Endothelial cell of hepatic sinusoid (primary cell): Measurements from ENCODE around the gene ASPHD2.

Experiments used
- in situ Hi-C: cut with HindIII; loops from 2 replicates; pipeline ENCODE4 v1.10.0; 2017; ENCODE audit warnings: low sequenced_read_pairs

Gene ASPHD2

GRCh38 chr22:26492220-26492619, 63.2 kb downstream of the ASPHD2 start:
- in situ Hi-C loops = no loop called here

- in situ Hi-C loops = no loop called here
Measured at GRCh38 chr22:26494506-26494905, 65.4 kb downstream of the ASPHD2 start.
